NCI-H1436 (cell line): ENCODE measurements around the gene SRRM4.
A peak's percentile ranks its signal among the peaks of the same experiment; 100 is the strongest.

ENCODE experiments used
- DNase-seq: peaks from one replicate; lab custom pipeline; 2025; lab: John Stamatoyannopoulos, UW

The SRRM4 gene

DNA sequence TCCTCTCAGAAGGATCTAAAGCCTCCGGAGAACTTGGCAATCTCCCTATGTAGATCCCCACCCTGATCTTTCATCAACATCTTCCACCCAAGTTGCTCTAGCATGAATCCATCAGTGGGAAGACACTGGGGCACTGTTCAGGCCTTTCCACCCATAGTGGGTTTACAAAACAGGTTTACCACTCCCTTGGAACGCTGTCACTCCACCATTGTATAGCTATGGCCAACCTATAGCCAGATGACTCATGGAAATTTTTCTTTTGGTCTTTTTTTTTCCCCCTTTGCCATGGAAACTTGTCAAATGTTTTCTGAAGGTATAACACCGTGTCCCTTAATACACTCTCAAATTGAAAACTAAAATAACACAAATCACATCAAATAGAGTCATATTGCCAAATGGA is 186.6 kb downstream of the SRRM4 start:
- no peak for DNase-seq

DNA sequence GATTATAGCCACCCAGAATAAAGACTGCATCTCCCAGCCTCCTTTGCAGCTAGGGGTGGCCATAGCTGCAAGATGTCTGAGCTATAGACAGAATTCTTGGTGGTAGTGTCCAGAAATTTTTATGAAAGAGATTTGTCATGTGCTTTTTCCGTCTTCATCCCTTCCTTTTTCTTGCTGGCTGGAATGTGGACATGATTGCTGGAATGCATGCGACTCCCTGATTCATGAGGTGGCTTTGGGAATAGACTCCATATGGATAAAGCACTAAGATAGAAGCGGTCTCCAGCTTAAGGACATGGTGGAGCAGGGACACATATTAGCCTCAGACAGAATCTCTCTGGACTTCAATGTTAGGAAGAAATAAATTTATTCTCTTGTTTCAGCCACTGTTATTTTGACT is 187.4 kb downstream of the SRRM4 start:
- no peak for DNase-seq

DNA sequence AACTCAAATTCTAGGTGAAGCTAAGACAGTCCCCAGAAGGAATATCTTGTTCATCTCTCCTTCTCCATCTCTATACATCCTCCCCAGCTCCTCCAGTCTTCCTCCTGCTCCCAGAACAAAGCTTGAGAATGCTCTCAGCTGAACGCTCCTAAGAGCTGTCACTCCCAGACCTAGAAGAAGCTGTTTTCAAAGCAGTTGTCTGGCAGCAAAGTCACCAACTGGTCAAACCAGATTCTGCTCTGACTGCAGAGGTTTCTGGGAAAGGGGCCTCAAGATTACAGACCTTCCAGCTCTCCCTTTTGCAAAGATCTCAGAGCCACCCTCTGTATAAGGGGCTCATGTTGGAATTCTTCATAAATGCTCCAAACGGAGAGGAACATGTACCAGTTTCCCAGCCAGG is 187.8 kb downstream of the SRRM4 start:
- DNase-seq, result no peak

DNA sequence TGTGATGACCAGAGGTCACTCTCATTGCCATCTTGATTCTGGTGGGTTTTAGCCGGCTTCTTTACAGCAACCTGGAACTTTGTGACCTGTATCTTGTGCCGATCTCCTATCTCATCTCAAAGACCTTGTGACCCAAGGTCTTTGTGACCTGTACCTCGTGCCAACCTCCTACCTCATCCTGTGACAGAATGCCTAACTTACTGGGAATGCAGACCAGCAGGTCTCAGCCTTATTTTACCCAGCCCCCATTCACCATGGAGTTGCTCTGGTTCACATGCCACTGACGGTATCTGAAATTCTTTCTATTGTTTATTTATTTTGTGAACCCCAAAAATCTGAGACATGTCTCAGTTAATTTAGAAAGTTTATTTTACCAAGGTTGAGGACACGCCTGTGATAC is 189.9 kb downstream of the SRRM4 start:
- no peak for DNase-seq

DNA sequence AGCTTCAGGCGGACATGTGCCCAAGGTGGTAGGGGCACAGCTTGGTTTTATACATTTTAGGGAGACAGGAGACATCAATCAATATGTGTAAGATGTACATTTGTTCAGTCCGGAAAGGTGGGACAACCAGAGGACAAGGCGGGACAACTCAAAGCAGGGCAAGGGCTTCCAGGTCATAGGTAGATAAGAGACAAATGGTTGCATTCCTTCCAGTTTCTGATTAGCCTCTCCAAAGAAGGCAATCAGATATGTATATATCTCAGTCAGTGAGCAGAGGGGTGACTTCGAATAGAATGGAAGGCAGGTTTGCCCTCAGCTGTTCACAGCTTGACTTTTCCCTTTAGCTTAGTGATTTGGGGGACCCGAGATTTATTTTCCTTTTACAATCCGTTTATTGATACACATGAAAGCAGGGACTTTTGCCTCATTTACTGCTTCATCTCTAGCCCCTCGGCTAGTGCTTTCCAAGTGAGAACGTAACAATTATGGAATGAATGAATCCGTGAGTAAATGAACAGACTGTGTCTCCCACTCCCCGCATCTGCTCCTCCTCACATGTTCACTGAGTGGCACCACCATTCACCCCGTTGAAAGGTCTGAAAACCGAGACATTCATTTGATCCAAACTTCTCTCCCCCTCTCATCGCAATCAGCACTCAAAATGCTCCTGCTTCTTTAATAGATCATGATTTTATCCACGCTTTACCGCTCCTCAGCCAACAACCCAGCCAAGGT is 190.5 kb downstream of the SRRM4 start:
- DNase-seq, result no peak

DNA sequence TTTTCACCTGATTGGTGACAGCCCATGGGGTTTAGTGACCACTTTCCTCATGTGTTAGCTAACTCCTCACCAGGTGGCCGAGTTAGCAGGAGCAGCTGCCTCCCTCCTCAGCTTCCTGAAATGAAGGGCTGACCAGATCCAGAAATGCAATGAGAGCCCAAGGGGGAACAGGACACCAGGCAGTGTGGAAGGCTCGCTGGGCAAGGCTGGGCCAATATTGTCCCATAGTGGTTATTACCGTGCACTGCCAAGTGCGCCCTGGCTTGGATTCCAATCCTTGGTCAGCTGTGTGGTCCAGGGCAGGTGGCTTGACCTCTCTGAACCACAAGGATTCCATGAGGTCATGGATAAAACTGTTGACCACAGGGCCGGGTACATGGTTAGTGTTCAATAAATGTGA is 193.7 kb downstream of the SRRM4 start:
- no peak for DNase-seq

DNA sequence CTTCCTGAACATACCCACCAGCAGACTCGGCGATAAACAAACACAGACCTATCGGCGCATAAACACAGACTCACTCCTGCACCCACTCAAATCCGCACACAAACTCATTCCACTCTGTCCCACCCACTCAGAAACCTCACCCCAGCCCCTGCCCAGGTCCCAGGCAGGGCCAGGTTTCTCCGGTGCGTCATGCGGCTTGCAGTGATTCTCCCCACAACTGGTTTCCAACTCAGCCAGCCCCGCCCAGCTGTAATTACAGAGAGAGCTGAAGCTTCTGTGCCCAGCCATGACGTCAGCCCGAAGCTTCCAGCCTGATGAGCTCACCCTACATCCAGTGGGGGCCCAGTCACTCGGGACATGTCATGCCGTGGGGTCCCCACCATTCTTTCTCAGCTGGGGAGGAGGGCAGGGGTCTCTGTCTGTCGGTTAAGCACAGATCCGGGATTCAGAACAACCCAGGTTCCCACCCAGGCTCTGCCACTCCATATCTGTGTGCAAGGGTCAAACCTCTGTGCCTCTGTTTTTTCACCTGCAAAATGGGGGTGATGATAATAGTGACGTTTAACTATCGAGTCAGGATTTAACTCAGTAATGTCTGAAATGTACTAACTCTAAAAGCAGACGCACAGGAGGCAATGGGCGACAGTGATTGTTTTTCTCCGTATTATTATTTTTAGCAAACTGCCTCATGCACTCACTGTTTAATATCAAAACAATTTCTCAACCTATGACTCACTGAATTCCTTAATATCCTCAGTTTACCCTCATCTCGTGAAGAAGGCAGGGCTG is 195.1 kb downstream of the SRRM4 start:
- DNase-seq, result peak; percentile 79

DNA sequence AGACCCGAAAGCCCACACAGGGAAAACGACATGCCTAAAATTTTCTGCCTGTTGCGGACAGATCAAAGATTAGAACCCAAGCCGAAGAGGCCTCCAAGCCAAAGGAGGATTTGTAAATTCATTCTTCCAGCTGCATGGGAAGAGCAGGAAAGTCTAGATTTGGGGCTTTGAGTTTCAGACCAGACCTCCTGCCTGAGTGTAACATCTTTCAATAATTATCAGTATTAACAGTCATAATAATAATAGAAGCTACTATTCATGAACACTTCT is 195.7 kb downstream of the SRRM4 start:
- no peak for DNase-seq

DNA sequence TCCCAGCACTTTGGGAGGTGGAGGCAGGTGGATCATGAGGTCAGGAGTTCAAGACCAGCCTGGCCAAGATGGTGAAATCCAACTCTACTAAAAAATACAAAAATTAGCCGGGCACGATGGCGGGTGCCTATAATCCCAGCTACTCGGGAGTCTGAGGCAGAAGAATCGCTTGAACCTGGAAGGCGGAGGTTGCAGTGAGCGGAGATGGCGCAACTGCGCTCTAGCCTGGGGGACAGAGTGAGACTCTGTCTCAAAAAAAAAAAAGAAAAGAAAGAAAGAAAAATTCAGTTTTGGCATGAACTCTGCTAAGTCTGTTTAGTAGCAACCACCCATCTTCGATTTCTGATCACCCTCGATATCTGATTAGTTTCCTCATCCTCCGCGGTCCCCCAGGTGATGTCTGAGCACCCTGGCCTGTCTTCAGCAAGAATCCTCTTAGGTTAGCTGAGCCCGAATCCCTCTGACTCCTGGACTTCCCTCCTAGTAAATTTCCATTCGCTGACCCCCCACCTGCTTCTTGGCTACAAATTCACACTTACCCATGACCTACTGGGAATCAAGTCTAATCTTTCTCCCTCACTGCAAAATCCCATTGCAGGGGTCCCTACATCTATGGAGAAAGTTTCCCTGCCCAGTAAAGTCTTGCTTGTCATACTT is 196.5 kb downstream of the SRRM4 start:
- no peak for DNase-seq

DNA sequence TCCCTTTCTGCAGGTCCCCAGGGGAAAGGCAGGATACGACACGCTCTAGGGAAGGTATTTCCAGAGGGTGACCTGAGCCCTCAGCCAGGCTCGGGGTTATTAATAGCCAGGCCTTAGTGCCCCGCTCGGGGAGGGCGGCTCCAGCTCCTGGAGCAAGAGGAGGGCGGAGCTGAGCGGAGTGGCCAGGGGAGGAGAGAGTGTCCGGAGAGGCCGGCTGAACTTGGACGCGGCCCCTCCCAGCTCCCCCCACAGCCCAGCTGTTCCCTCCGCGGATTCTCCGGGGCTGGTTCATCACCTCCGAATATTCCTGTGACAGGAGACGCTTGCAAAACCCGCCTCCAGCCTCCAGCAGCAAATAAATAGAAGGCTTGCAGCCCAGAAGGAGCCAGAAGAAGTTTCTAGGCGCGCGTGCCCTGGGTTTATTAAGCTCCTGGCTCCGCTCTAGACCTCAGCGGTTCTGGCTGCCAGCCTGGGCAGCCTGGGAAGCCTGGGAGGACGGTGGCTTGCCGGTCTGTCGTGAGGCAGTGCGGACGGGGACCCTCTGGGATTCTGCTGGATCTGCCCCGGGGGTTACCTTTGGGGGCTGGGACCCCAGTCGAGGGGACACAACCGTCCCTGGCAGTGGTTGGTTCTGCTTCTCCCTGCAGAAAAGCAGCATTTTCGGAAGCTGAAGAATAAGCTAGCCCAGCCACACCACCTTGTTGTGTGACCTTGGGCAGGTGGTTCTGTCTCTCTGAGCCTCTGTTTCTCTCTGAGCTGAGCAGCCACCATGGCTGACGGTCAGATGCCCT is 197.4 kb downstream of the SRRM4 start, which contains the start of gene HSPB8:
Gene HSPB8, plus strand, starts transcription at position 388 of the 791 bp plus-strand sequence. Its CDS starts 382 bp downstream, at position 770.
- no peak for DNase-seq

DNA sequence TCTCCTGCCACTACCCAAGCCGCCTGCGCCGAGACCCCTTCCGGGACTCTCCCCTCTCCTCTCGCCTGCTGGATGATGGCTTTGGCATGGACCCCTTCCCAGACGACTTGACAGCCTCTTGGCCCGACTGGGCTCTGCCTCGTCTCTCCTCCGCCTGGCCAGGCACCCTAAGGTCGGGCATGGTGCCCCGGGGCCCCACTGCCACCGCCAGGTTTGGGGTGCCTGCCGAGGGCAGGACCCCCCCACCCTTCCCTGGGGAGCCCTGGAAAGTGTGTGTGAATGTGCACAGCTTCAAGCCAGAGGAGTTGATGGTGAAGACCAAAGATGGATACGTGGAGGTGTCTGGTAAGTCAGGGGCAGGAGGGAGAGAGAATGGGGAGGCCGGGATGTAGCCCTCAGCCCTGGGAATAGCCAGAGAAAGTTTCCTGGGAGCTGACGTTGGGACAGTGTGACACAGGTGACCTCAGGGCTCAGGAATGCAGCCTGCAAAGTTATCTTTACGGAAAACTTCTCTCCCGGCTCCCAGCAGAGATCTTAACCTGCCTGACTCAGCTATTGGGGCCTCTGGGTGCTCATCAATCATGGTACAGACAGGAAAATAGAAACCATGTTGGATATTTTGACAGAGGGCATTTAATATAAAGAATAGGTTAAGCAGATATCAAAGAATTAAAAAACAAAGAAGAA is 198.1 kb downstream of the SRRM4 start:
- no peak for DNase-seq

DNA sequence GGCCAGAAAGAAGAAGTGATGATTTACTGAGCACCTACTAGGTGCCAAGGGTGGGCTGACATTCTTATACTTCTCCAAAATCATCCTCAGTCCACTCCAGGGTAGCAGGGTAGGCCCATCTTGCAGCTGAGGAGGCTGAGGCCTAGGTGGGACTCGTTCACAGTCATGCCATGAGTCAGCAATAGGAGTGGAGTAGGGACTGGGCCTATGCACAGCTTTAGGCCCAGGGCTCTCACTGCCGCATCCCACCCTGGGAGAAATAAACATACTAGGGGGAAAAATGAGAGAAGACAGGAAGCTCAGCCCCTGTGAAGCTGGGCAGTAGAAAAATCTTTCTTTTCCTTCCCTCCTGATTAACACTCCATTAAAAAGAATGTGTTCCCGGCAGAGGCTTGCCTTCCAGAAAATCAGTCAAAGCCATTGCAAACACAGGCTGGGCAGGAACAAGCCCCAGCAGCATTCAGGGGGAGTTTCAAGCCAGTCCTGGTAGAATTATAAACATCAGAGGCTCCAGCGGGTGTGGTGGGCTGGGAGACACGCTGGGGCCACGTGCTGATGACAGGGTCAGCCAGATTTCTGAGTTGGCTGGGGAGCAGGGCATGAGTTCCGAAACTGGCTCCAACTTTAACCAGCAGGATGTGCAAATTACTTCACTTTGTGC is 199.2 kb downstream of the SRRM4 start:
- no peak for DNase-seq

DNA sequence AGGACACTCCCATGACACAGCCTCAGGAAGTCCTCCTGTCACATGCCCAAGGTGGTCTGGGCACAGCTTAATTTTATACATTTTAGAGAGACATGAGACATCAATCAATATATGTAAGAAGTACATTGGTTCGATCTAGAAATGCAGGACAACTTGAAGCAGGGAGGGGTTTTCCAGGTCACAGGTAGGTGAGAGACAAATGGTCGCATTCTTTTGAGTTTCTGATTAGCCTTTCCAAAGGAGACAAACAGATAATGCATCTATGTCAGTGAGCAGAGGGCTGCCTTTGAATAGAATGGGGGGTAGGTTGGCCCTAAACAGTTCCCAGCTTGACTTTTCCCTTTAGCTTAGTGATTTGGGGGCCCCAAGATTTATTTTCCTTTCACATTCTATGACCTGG is 199.9 kb downstream of the SRRM4 start:
- no peak for DNase-seq

DNA sequence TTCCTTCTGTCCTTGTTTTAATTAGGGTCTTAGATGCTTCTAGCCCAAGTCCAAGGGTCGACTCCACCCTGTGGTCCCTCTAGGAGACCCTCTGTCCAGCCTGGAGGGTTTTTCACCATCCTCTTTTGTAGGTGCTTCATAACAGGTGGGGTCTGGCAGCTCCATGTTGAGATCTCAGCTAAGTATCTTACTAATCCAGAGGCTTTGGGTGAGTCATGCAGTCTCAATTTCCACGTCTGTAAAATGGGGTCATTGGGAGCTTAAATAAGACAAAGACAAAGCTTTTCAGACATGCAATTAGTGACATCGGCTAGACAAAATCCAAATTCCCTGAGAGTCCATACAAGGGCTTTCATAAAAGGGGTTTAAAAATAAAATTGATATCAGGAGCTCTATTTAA is 200.6 kb downstream of the SRRM4 start:
- DNase-seq, result no peak

DNA sequence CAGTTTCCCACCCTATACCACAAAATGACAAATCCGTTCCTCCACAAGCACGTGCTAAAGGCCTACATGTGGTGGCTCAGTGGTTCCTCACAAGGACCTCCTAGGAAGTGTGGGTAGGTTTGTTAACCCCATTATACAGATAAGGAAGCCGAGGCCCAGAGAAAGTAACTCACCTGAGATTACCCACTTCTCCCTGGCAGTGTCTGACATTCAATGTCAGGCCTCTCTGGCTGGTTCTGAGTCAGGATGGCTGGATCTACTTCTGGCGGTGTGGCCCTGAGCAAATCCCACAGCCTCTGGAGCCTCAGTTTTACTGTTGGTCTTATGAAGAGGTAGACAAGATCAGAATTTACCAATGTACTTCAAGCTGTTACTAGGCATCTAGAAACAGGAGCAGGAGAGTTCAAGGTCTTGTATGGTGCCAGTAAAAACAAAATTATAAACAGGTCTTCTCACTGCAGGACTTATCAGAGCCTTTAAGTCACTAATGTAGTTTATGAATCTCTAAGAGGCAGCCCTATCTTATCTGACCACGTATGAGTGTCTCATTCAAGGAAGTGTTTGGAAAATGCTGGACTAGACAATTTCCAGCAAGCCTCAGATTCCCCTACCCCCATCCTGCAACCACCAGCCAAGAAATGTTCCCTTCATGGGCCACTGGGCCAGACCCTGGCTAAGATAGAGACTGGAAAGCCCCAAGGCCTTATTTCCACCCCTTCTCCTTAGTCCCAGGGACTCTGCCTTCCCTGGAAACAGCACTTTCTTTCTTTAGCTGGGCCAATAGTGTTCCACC is 201.6 kb downstream of the SRRM4 start:
- DNase-seq, result no peak

DNA sequence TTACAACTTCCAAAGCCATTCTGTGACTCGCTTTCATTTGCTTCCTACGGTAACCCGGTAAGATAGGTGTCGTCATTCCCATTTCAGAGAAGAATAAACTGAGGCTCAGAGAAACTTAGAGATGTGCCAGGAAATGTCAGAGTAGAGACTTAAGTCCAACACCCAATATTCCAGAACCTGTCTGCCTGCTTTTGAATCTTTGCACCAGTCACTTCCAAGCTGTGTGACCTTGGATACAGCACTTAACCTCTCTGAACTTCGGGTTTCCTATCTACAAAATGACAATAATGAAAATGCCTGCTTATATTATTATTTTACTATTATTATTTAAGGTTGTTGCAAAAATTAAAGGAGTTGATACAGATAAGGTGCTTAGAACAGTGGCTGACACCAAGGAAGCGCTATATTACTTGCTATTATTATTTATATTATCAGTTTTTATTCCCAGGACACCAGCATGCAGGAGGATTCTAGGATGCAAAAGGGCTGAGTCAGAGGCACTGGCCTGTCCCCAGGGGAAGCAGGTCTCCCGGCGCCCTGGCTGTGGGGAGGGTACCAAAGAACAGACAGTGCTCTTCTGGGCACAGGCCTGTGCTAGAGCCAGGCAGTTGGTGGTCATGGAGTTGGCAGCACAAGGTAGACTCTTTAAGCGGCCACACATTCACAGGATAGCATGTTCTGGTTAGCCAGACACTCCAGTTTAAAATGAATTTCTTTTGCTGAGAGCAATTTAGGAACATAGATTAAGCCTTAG is 202.8 kb downstream of the SRRM4 start:
- DNase-seq, result no peak

DNA sequence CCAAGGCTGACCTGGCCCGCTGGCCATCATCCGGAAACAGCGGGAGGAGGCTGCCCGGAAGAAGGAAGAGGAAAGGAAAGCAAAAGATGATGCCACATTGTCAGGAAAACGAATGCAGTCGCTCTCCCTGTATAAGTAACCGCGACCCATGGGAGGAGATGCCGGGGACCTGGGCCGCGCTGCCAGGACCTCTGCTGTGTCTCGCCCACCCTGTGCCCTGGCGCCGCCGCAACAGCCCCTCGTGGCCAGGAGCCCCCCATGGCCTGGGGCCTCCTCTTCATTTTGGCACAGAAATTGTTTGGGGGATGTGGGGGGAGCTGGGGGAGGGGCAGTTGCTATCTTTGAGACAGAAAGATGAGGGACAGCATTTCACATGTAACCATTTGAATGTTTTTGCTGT is 213.9 kb downstream of the SRRM4 start:
- no peak for DNase-seq

DNA sequence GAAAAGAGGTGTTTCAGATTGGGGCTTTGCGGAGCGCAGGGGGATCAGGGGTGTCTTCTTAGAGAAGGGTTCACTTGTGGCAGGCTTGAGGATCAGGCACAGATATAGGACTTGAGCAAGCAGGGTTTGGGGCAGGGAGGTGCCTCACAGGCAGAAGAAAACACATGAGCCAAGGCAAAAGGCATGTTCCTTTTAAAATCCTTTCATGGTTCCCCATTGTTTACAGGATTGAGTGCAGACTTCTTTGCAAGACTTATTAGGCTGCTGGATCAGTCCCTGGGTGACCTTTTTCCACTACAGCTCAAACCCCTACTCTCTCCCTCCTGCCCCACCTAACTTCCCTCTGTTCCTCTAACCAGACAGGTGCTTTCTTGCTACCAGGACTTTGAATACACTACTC is 217.1 kb downstream of the SRRM4 start:
- DNase-seq, result no peak

DNA sequence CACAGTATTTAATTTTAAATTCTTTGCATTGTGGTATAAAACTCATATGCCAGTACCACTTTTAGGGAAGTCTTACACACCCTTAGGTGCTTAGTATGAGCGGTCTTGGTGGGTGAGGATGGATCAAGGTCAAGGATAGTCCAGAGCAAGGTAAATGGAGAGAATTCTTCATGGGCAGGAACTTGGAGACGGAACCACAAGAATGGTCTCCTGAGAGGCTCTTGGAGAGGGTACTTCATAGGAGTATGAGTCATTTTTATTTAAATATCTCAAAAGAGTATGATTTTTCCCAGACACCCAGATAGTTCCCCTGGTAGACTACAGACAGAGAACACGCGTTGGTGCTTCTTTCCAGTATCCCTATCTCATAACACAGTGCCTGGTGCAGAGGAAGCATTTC is 219.3 kb downstream of the SRRM4 start:
- DNase-seq, result no peak
